ENCODE results near the gene CACNA1I. TPM values are rescaled to one million over a fixed set of nuclear protein-coding genes. Genes with fewer than 3 reads are reported as not detected.

Gene CACNA1I
- polyA plus RNA-seq, 1 of the 3 experiments (the other 2 are of a cell fraction): not detected

GRCh38 chr22:39725351-39726035 lies 154.9 kb downstream of the CACNA1I start (continued):
- no peak for TF ChIP-seq GABPA (IDR thresholded peaks at IDR 0.05; ENCODE audit: low read depth)

DNA sequence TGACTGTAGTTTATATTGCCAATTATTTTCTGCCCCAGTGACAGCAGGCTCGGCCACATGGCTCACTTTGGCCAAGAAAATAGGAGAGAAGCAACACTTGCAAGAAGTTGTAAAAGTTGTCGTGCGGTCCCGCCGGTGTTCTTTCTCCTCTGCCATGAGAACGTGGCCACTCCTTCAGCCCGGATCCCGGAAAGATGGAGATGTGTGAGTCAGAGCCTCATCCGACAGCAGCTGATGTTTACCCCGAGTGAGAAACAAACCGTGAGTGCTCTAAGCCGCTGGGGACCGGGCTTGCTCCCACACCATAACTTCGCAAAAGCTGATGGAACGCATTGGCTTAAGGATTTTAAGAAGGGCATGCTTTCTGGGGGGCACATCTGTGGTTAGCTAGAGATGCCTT lies 157.0 kb downstream of the CACNA1I start:
- Histone ChIP-seq H3K27ac (ENCODE audit: low read depth in 2 of 2, low read length in 1 of 2) (no peak overlapping the region), H3K36me3 (replicated peaks in 1 of 2; ENCODE audit: control insufficient read depth in 1 of 2, insufficient read depth in 2 of 2, low read length in 1 of 2) (no peaks in the 10 kb centered on the region), H3K9me2 (no peaks in the 10 kb centered on the region), H3K79me2 (ENCODE audit: insufficient read depth) (no peaks in the 10 kb centered on the region), H3F3A (replicated peaks; ENCODE audit: insufficient read depth) (no peaks in the 10 kb centered on the region), H3K9ac (no peak overlapping the region), H2AFZ (ENCODE audit: low read depth) (no peak overlapping the region), H3K27me3 (ENCODE audit: insufficient read depth) (no peaks in the 10 kb centered on the region), H3K4me3 (ENCODE audit: low read depth in 2 of 2, low read length in 1 of 2) (no peak overlapping the region), H3K4me2 (no peak overlapping the region), H4K20me1 (ENCODE audit: insufficient read depth) (no peaks in the 10 kb centered on the region), H3K9me3 (no peaks in the 10 kb centered on the region), H3K4me1 (ENCODE audit: control insufficient read depth in 1 of 2, insufficient read depth in 2 of 2, low read depth in 1 of 2, low read length in 1 of 2) (no peaks in the 10 kb centered on the region)
- TF ChIP-seq, protein P1, sequence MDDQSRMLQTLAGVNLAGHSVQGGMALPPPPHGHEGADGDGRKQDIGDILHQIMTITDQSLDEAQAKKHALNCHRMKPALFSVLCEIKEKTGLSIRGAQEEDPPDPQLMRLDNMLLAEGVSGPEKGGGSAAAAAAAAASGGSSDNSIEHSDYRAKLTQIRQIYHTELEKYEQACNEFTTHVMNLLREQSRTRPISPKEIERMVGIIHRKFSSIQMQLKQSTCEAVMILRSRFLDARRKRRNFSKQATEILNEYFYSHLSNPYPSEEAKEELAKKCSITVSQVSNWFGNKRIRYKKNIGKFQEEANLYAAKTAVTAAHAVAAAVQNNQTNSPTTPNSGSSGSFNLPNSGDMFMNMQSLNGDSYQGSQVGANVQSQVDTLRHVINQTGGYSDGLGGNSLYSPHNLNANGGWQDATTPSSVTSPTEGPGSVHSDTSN (IDR thresholded peaks at IDR 0.05): no peak
- TF ChIP-seq MAX (IDR thresholded peaks at IDR 0.05; ENCODE audit: low read depth): no peak
- no peak for TF ChIP-seq GABPA (IDR thresholded peaks at IDR 0.05; ENCODE audit: low read depth)
- TF ChIP-seq, protein P2, sequence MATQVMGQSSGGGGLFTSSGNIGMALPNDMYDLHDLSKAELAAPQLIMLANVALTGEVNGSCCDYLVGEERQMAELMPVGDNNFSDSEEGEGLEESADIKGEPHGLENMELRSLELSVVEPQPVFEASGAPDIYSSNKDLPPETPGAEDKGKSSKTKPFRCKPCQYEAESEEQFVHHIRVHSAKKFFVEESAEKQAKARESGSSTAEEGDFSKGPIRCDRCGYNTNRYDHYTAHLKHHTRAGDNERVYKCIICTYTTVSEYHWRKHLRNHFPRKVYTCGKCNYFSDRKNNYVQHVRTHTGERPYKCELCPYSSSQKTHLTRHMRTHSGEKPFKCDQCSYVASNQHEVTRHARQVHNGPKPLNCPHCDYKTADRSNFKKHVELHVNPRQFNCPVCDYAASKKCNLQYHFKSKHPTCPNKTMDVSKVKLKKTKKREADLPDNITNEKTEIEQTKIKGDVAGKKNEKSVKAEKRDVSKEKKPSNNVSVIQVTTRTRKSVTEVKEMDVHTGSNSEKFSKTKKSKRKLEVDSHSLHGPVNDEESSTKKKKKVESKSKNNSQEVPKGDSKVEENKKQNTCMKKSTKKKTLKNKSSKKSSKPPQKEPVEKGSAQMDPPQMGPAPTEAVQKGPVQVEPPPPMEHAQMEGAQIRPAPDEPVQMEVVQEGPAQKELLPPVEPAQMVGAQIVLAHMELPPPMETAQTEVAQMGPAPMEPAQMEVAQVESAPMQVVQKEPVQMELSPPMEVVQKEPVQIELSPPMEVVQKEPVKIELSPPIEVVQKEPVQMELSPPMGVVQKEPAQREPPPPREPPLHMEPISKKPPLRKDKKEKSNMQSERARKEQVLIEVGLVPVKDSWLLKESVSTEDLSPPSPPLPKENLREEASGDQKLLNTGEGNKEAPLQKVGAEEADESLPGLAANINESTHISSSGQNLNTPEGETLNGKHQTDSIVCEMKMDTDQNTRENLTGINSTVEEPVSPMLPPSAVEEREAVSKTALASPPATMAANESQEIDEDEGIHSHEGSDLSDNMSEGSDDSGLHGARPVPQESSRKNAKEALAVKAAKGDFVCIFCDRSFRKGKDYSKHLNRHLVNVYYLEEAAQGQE (IDR thresholded peaks at IDR 0.05; ENCODE audit: low read depth, low read length): no peak
- no peak for TF ChIP-seq USF1 (IDR thresholded peaks at IDR 0.05; ENCODE audit: borderline replicate concordance, low read depth)
- no peak for TF ChIP-seq ELF1 (IDR thresholded peaks at IDR 0.05)
- no peak for TF ChIP-seq EP300 (IDR thresholded peaks at IDR 0.05; ENCODE audit: borderline replicate concordance in 1 of 2, low read depth in 1 of 2, low read length in 1 of 2)
- no peak for TF ChIP-seq CHD2 (IDR thresholded peaks at IDR 0.05; ENCODE audit: low read length, partially characterized antibody)
- no peak for TF ChIP-seq NFIC (IDR thresholded peaks at IDR 0.05; ENCODE audit: borderline replicate concordance)
- TF ChIP-seq YY1 (IDR thresholded peaks at IDR 0.05; ENCODE audit: low read depth): no peak
- no peak for TF ChIP-seq RCOR1 (IDR thresholded peaks at IDR 0.05; ENCODE audit: low read length)
- TF ChIP-seq SMC3 (IDR thresholded peaks at IDR 0.05; ENCODE audit: low read depth, low read length): no peak
- WGBS (ENCODE audit: low lambda C conversion rate): 54% methylated on average over 12 of the region's 15 CpGs
- ChIA-PET CTCF (no interaction called here), POLR2A (no interaction called here)
- no peak for DNase-seq

Data from SK-N-SH (cell line).